H9 (cell line): ENCODE measurements around the gene NTMT1. TPM values are rescaled to one million over a fixed set of nuclear protein-coding genes. Genes with fewer than 3 reads are reported as not detected.

Source experiments
- DNase-seq: peaks from one replicate; pipeline ENCODE4 v3.0.0-alpha.2; 2017
- H2AFZ ChIP-seq: one replicate; pipeline ENCODE4 v1.6.1; 2013; ENCODE audit warnings: mild to moderate bottlenecking, low read length, control low read depth, moderate library complexity
- H2AK5ac ChIP-seq: 2 replicates; pipeline ENCODE4 v1.6.1; 2013; ENCODE audit warnings: low read length, control low read depth, mixed read lengths; ENCODE audit not compliant: insufficient read length
- H2BK120ac ChIP-seq: one replicate; pipeline ENCODE4 v1.6.1; 2013; ENCODE audit warnings: low read depth, mild to moderate bottlenecking, low read length, control low read depth, inconsistent platforms; ENCODE audit not compliant: poor library complexity, severe bottlenecking
- H2BK12ac ChIP-seq: 2 replicates; pipeline ENCODE4 v1.6.1; 2013; ENCODE audit warnings: low read length, control low read depth, mixed read lengths, low read depth; ENCODE audit not compliant: insufficient read length
- H2BK15ac ChIP-seq: 2 replicates; pipeline ENCODE4 v1.6.1; 2013; ENCODE audit warnings: low read depth, low read length, control low read depth
- H2BK20ac ChIP-seq: one replicate; pipeline ENCODE4 v1.6.1; 2013; ENCODE audit warnings: low read depth, mild to moderate bottlenecking, low read length, control low read depth, inconsistent platforms; ENCODE audit not compliant: poor library complexity, severe bottlenecking
- H2BK5ac ChIP-seq: 2 replicates; pipeline ENCODE4 v1.6.1; 2013; ENCODE audit warnings: low read length, control low read depth, mixed read lengths; ENCODE audit not compliant: insufficient read length
- H3K14ac ChIP-seq: 2 replicates; pipeline ENCODE4 v1.6.1; 2013; ENCODE audit warnings: low read length, control low read depth; ENCODE audit not compliant: insufficient read depth
- H3K18ac ChIP-seq: 2 replicates; pipeline ENCODE4 v1.6.1; 2013; ENCODE audit warnings: low read depth, mild to moderate bottlenecking, mixed read lengths, low read length, control low read depth; ENCODE audit not compliant: insufficient read length
- H3K23ac ChIP-seq: 2 replicates; pipeline ENCODE4 v1.6.1; 2013; ENCODE audit warnings: low read length, control low read depth, mixed read lengths, low read depth; ENCODE audit not compliant: insufficient read length
- H3K23me2 ChIP-seq: 2 replicates; pipeline ENCODE4 v1.6.1; 2013; ENCODE audit warnings: low read depth, mild to moderate bottlenecking, mixed read lengths, low read length, control low read depth; ENCODE audit not compliant: insufficient read length, poor library complexity, severe bottlenecking
- H3K27ac ChIP-seq: 2 replicates; pipeline ENCODE4 v1.5.1; 2013; ENCODE audit warnings: low read length, control low read depth, mixed read lengths, low read depth; ENCODE audit not compliant: insufficient read length
- H3K27me3 ChIP-seq: 2 replicates; pipeline ENCODE4 v1.6.1; 2013; ENCODE audit warnings: low read length, control low read depth, inconsistent platforms; ENCODE audit not compliant: insufficient read depth
- H3K4ac ChIP-seq: 2 replicates; pipeline ENCODE4 v1.6.1; 2013; ENCODE audit warnings: low read depth, mild to moderate bottlenecking, control low read depth, inconsistent platforms, low read length, moderate library complexity
- H3K4me1 ChIP-seq: 2 replicates; pipeline ENCODE4 v1.6.1; 2013; ENCODE audit warnings: low read length, control low read depth, inconsistent platforms; ENCODE audit not compliant: insufficient read depth
- H3K4me2 ChIP-seq: 2 replicates; pipeline ENCODE4 v1.6.1; 2013; ENCODE audit warnings: low read length, control low read depth, mixed read lengths; ENCODE audit not compliant: insufficient read length, insufficient read depth
- H3K56ac ChIP-seq: 2 replicates; pipeline ENCODE4 v1.6.1; 2013; ENCODE audit warnings: low read depth, mild to moderate bottlenecking, mixed read lengths, low read length, control low read depth; ENCODE audit not compliant: insufficient read length
- H3K79me1 ChIP-seq: 2 replicates; pipeline ENCODE4 v1.6.1; 2013; ENCODE audit warnings: low read depth, mild to moderate bottlenecking, moderate library complexity, low read length, control low read depth, inconsistent platforms; ENCODE audit not compliant: insufficient read depth, poor library complexity, severe bottlenecking
- H3K79me2 ChIP-seq: 2 replicates; pipeline ENCODE4 v1.6.1; 2013; ENCODE audit warnings: low read length, control low read depth, inconsistent platforms; ENCODE audit not compliant: insufficient read depth
- H3K9ac ChIP-seq: 2 replicates; pipeline ENCODE4 v1.6.1; 2013; ENCODE audit warnings: low read length, control low read depth, mixed read lengths; ENCODE audit not compliant: insufficient read length; ENCODE audit errors: extremely low read depth
- H3K9me3 ChIP-seq: one replicate; pipeline ENCODE4 v1.6.1; 2013; ENCODE audit warnings: low read depth, low read length, inconsistent platforms; ENCODE audit not compliant: control insufficient read depth
- H3T11ph ChIP-seq: one replicate; pipeline ENCODE4 v1.6.1; 2013; ENCODE audit warnings: mild to moderate bottlenecking, low read length, control low read depth, inconsistent platforms
- H4K20me1 ChIP-seq: one replicate; pipeline ENCODE4 v1.6.1; 2013; ENCODE audit not compliant: control insufficient read depth, insufficient read length, insufficient read depth
- H4K5ac ChIP-seq: 2 replicates; pipeline ENCODE4 v1.6.1; 2013; ENCODE audit warnings: low read depth, mild to moderate bottlenecking, mixed read lengths, low read length, control low read depth; ENCODE audit not compliant: insufficient read length
- H4K8ac ChIP-seq: replicated peaks from 2 replicates; pipeline ENCODE4 v1.6.1; 2013; ENCODE audit warnings: low read length, control low read depth, mixed read lengths, low read depth; ENCODE audit not compliant: insufficient read length
- H4K91ac ChIP-seq: 2 replicates; pipeline ENCODE4 v1.6.1; 2013; ENCODE audit warnings: low read depth, mild to moderate bottlenecking, moderate library complexity, mixed read lengths, low read length, control low read depth; ENCODE audit not compliant: insufficient read length
- H3K27ac Mint-ChIP-seq, 3 experiments: 2 replicates in 2 of 3; 3 replicates in 1 of 3; pipeline ENCODE4 v1.8.0; 2020 to 2021; ENCODE audit warnings: mixed read lengths in 3 of 3, mild to moderate bottlenecking in 1 of 3, moderate library complexity in 1 of 3
- H3K27me3 Mint-ChIP-seq: 2 replicates; pipeline ENCODE4 v1.8.0; 2021; ENCODE audit warnings: low read depth, mild to moderate bottlenecking, moderate library complexity, mixed read lengths
- H3K36me3 Mint-ChIP-seq, 3 experiments: 2 replicates in 2 of 3; 3 replicates in 1 of 3; pipeline ENCODE4 v1.8.0; 2020 to 2021; ENCODE audit warnings: low read depth in 3 of 3, mixed read lengths in 3 of 3; ENCODE audit not compliant: insufficient read depth in 1 of 3
- H3K4me1 Mint-ChIP-seq, 2 experiments: 2 replicates each; pipeline ENCODE4 v1.8.0; 2020; ENCODE audit warnings: mixed read lengths in 2 of 2
- H3K4me3 Mint-ChIP-seq, 2 experiments: 2 replicates in 1 of 2; 3 replicates in 1 of 2; pipeline ENCODE4 v1.8.0; 2020 to 2021; ENCODE audit warnings: mild to moderate bottlenecking in 2 of 2, mixed read lengths in 2 of 2, moderate library complexity in 1 of 2
- H3K9me3 Mint-ChIP-seq, 2 experiments: 2 replicates in 1 of 2; 3 replicates in 1 of 2; pipeline ENCODE4 v1.8.0; 2020; ENCODE audit warnings: mild to moderate bottlenecking in 2 of 2, mixed read lengths in 2 of 2, moderate library complexity in 1 of 2
- CTCF ChIP-seq: fragments of 200-600 bp; sonication (generic); conservative IDR thresholded peaks from 3 replicates; pipeline ENCODE4 v1.8.0; 2021; ENCODE audit warnings: antibody characterized with exemption, mild to moderate bottlenecking
- WGBS: extraction: QIAGEN DNeasy Blood & Tissue Kit; methylation state at CpG from one replicate; pipeline ENCODE4 v1.1.7; 2013; ENCODE audit warnings: missing lambda C conversion rate, low lambda C conversion rate, mixed read lengths; ENCODE audit not compliant: insufficient read length; ENCODE audit errors: extremely low coverage; 5-methylcytosine and 5-hydroxymethylcytosine counted together
- total RNA-seq: library from RNA; stranded (reverse); gene quantifications from 2 replicates; pipeline ENCODE4 v1.2.1, GENCODE V29; 2021

NTMT1 gene
- total RNA-seq, 1 experiment from 2014 or later, result 57.9 TPM

- Histone ChIP-seq H2BK120ac (no peak overlapping the region), H2BK15ac (no peak overlapping the region), H4K91ac (no peak overlapping the region), H3K79me2 (no peaks in the 10 kb centered on the region), H3K9me3 (no peaks in the 10 kb centered on the region), H4K20me1 (no peaks in the 10 kb centered on the region), H2AFZ (no peak overlapping the region), H3K4me2 (no peak overlapping the region), H2BK5ac (no peak overlapping the region), H3K27me3 (no peaks in the 10 kb centered on the region), H3K56ac (no peak overlapping the region), H3K4ac (no peak overlapping the region), H2AK5ac (no peak overlapping the region), H3K23ac (no peak overlapping the region), H2BK12ac (no peak overlapping the region), H3K18ac (no peak overlapping the region), H3K9ac (no peak overlapping the region), H3K4me1 (no peaks in the 10 kb centered on the region), H3T11ph (no peak overlapping the region), H2BK20ac (no peak overlapping the region), H4K8ac (no peak overlapping the region), H3K27ac (no peak overlapping the region), H4K5ac (no peak overlapping the region), H3K79me1 (no peaks in the 10 kb centered on the region), H3K14ac (no peak overlapping the region; the same call in 1 of the 2 replicates), H3K23me2 (no peaks in the 10 kb centered on the region)
- Mint-ChIP-seq H3K27ac (no peak overlapping the region), H3K4me3 (no peak overlapping the region), H3K36me3 (no peaks in the 10 kb centered on the region), H3K27me3 (peaks cover 4% of the 10 kb centered on the region), H3K4me1 (peaks cover 5 to 37% of the 10 kb centered on the region in 2 experiments; a peak in 3 of 4 replicates), H3K9me3 (no peaks in the 10 kb centered on the region)
- TF ChIP-seq CTCF, result no peak
- no peak for DNase-seq
- whole genome bisulfite sequencing, result no CpG with 5 or more reads among the region's 7 CpGs
Measured at GRCh38 chr9:129682381-129682780, 56.4 kb downstream of the NTMT1 start.
